H7 (cell line): Measurements from ENCODE around the gene NINJ1. TPM values are rescaled to one million over a fixed set of nuclear protein-coding genes. Genes with fewer than 3 reads are reported as not detected.
A peak's percentile ranks its signal among the peaks of the same experiment; 100 is the strongest.

Experiments used
- DNase-seq: peaks from one replicate; pipeline ENCODE4 v3.0.0; 2012
- H3K27me3 ChIP-seq: 2 replicates; pipeline ENCODE4 v1.6.0; 2011; ENCODE audit warnings: mild to moderate bottlenecking, low read length; ENCODE audit not compliant: control insufficient read depth, insufficient read depth
- H3K36me3 ChIP-seq: replicated peaks from 2 replicates; pipeline ENCODE4 v1.5.1; 2011; ENCODE audit warnings: low read length; ENCODE audit not compliant: control insufficient read depth, insufficient read depth
- H3K4me3 ChIP-seq: 2 replicates; pipeline ENCODE4 v1.5.1; 2011; ENCODE audit warnings: low read depth, mild to moderate bottlenecking, control low read depth, low read length, moderate library complexity; ENCODE audit not compliant: insufficient read depth
- total RNA-seq: library from RNA; depleted of rRNA; stranded (reverse); fragments of >200 nt; shearing (Covaris generic); gene quantifications from 2 replicates; pipeline ENCODE4 v1.2.3, GENCODE V29; 2014

The NINJ1 gene
- total RNA-seq, 1 experiment from 2014 or later = 44.6 TPM

DNA sequence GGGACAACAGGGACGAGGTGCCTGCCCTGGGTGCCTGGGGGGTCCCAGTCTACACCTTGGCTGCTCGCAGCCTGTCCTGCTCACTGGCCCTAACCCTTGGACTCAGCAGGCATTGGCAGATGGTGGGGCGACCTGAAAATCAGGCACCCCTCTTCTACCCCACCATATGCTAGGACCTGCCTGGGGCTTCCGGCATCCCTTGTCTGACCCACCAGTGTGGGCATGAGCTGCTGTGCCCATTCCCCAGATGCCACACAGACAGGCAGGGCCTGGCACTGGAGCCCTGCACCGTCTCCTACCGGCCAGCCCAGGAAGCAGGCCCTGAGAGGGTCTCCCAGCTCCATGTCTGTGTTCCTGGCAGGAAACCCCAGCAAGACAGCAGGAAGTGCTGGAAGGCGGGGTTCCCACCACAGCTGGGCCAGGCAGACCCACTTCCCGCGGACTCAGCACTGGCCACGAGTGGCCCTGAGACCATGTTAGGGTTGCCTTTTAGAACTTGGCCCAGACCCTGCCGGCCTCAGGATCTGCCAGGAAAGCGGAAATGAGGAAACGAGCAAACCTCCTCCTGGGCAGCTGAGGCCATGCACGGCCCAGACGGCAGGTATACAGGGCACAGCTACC is 3.1 kb downstream of the NINJ1 start:
- Histone ChIP-seq H3K36me3 (no peaks in the 10 kb centered on the region; the same call in 1 of the 2 replicates), H3K27me3 (peaks cover 9% of the 10 kb centered on the region), H3K4me3 (no peak overlapping the region)
- no peak for DNase-seq

DNA sequence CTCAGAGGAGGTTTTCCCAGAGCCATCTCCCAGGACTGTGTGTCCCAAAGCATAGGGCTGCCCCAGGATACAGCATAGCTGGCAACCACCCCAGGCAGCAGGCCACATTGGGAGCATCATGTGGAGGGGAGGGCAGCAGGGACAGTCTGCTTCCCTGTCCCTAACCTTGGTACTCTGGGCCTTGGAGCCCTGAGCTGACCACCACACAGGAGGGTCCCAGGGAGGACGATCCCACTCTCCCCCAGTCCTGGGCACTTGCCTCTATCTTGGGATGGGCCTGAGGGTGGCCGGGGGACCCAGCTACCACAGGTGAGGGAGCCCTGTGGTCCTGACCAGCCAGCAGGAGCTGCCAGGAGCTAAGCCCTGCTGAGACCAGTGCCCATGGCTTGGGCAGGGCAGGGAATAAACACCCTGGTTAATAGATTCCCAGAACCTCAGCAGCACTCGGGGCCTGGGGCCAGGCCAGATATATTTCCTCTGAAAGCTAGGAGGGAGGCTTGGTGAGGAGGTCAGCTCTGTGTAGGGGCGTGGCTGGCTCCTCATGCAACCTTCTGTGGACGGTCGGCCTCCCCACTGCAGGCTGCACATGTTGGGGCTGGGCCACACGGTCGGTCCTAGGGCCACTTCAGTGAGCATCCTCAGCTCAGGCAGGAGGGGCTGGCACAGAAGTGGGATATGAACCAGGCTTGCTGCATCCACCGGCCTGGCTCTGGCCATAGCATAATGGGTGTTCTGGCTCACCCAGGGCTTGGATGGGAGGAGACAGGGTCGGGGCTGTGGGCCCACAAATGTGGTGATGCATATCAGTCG is 4.2 kb downstream of the NINJ1 start:
- DNase-seq = no peak
- Histone ChIP-seq H3K4me3 (no peak overlapping the region), H3K36me3 (no peaks in the 10 kb centered on the region; the same call in none of the 2 replicates), H3K27me3 (peaks cover 5% of the 10 kb centered on the region)

DNA sequence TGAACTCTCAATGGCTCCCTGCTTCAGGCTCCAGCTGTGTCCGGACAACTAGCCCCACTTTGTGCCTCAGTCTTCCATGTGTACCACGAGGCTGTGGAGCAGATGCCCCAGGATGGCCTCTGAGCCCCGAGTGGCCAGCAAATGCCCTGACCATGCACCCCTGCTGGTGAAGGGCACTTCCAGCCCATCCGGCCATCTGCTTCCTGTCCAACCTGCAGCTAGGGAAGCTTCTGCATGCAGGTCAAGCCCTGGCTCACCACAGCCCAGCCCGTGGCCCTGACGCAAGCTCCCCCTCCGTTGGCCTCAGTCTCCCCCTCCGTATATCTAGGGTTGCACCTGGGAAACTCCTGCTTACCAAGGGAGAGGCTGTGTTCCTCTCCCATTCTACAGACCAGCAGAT is 4.8 kb downstream of the NINJ1 start:
- H3K36me3 ChIP-seq = no peaks in the 10 kb centered on the region; the same call in none of the 2 replicates
- no peaks in the 10 kb centered on the region for H3K27me3 ChIP-seq
- H3K4me3 ChIP-seq = no peak overlapping the region
- no peak for DNase-seq

DNA sequence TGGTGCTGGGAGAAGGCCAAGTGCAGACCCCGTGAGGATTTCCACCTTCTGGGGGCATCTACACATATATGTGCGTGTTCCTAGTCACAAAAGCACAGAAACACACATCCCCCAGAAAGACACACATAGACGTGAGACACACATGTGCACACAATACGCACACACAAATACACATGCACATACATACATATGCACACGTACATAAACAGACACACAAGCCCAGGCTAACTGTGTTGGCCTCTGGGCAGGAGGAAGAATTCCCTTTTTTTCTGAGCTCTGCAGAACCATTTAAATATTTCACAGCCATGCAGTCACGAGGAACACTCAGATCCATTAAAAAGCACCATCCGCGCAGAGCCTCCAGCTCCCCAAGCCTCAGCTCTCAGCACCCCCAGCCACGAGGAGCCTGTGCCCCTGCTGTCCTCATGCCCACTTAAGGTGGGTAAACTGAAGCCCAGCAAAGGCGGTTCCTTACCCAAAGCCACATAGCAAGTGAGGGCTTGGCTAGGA is 5.3 kb downstream of the NINJ1 start:
- DNase-seq = no peak
- Histone ChIP-seq H3K36me3 (peaks cover under 1% of the 10 kb centered on the region), H3K4me3 (no peak overlapping the region), H3K27me3 (no peaks in the 10 kb centered on the region)

DNA sequence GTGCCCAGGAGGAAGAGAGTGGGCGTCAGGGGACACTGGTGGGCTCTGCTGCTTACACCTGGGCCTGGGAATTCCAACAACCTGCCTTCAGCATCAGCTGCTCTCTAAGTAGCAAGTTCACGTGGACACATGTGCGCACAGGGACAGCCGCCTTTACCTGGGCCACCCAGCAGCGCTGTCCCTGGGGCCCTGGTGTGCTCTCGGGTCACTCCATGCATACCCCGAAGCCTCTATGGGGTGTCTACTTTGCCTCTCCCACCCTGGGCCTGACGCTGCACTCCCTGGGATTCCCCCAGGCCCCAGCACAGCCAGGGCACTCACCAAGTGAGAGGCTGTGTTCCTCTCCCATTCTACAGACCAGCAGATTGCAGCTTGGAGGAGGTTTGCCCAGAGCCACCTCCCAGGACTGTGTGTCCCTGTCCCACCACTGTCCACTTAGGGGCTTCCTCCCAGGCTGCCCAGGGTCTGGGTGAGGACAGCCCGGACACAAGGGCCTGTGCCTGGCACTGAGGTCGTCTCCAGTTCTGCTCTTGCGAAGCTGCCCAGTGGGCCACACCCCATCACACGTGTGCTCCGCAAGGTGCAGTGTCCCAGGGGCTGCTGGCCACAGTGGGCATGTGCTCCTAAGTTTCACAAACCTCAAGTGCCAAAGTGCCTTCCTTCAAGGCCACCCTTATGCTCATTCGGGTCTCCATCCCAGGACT is 5.9 kb downstream of the NINJ1 start:
- H3K27me3 ChIP-seq = no peaks in the 10 kb centered on the region
- no peak for DNase-seq
- H3K4me3 ChIP-seq = no peak overlapping the region
- peaks cover 4% of the 10 kb centered on the region for H3K36me3 ChIP-seq

DNA sequence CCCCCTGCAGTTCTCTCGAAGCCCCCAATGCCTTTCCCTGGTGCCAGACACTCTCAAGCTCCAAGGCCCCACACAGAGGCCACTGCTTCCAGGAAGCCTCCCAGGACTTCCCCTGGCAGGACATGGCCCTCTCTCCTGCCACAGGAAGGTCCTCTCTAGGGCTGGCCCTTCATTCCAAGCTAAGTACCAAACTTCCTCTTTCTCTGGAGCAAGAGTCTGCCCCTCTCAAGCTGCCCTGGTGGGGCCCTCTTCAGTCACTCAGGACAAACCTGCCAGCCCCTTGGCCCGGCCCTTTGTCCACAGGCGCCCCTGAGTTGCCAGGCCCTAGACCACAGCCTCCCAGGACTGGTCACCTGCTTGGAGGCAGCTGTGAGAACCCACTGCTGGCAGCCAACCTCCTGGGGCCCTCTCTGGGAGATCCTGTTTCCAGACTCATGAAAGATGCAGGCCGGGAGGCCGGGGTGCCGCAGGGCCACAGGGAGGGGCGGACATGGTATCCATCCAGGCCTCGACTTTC is 6.6 kb downstream of the NINJ1 start:
- peak; percentile 62 for DNase-seq
- Histone ChIP-seq H3K4me3 (no peak overlapping the region), H3K36me3 (peaks cover 4% of the 10 kb centered on the region), H3K27me3 (no peaks in the 10 kb centered on the region)

DNA sequence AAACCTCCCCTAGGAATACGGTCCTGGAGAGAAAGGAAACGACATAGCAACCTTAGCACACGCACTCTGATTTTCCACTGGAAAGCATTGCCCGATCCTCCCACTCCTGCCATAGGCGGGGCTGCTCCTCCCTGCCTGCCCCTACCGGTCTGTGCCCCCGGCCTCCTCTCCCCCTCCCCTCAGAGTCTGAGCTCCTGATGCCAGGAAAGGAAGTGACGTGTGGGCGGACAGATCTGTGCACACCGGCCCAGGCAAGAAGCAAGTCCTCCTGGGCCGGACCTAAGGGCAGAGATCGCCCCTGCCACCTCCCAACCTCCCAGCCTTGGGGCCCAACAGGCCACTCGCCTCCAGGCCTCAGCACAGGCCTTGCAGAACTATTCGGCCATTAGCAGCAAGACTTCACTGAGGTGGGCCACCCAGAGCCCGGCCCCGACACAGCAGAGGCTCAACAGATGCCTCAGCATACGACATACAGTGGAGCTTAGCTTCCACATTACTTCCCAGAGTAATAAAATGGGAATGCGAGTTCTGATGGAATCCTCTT is 7.2 kb downstream of the NINJ1 start:
- Histone ChIP-seq H3K27me3 (no peaks in the 10 kb centered on the region), H3K4me3 (no peak overlapping the region), H3K36me3 (peaks cover 4% of the 10 kb centered on the region)
- peak; percentile 88 for DNase-seq

DNA sequence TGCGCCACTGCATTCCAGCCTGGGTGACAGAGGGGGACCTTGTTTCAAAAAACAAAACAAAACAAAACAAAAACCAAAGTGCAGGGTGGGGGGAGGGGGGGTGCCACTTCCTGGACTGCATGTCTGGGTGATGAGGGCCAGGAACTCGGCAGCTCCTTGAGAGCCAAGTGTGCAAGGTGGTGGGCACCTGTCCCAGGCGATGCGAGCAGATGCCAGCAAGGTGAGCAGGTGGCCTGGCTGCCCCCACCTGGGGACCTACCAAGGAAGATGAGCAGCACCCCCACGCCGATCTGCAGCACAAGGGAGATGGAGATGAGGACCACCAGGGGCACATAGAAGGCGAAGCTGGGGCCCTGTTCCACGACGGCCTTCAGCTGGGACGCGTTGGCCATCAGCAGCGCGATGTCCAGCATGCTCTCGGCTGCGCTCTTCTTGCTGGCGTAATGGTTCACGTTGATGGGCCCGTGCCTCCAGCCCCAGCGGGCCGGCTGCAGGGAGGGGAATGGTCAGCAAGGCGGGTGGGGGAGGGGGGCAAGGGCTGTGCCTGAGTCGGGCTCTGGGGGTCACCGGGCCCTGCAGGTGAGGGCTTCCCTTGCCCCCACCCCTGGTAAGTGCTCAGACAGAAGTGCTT is 7.8 kb downstream of the NINJ1 start:
- DNase-seq = peak; percentile 81
- H3K4me3 ChIP-seq = no peak overlapping the region

DNA sequence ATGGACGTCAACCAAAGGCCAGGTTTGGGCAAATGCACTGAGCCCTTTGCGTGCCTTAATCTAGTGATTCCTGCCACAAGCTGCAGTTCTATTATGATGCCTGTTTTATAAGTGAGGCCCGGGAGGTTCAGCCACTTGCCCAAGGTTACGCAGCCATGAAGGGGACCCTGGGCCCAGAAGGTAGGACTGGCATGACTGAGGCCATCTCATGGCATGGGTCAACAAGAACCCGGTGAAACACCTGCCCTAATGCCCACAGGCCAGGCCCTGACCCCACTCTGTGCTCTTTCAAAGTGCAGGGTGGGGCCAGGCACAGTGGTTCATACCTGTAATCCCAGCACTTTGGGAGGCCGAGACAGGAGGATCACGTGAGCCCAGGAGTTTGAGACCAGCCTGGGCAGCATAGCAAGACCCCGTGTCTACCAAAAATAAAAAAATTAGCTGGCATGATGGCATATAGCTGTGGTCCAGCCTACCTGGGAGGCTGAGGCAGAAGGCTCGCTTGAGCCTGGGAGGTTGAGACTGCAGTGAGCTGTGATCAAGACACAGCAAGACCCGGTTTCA is 8.6 kb downstream of the NINJ1 start:
- no peak overlapping the region for H3K4me3 ChIP-seq
- H3K27me3 ChIP-seq = no peaks in the 10 kb centered on the region
- no peak for DNase-seq
- H3K36me3 ChIP-seq = peaks cover 4% of the 10 kb centered on the region

More for the DNA sequence above, 7.8 kb downstream of the NINJ1 start:
- Histone ChIP-seq H3K36me3 (peaks cover 4% of the 10 kb centered on the region), H3K27me3 (no peaks in the 10 kb centered on the region)

DNA sequence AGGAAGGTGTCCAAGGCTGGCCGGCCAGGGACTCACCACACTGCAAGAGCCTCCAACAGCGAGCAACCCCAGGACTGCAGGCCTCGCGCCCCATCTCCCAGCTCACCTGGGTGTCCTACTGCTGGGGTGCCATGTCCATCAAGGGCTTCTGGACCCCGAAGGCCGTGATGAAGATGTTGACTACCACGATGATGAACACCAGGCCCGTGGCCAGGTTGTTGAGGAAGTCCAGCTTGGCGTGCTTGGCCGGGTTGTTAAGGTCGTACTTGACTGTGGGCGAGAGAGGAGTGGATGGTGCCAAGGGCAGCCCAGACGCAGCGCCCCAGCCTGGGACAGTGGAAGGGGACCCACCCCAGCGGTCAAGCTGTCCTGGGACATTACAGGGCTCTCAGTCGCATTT is 9.3 kb downstream of the NINJ1 start:
- Histone ChIP-seq H3K4me3 (no peak overlapping the region), H3K27me3 (no peaks in the 10 kb centered on the region), H3K36me3 (peaks cover 4% of the 10 kb centered on the region)
- DNase-seq = peak; percentile 31

DNA sequence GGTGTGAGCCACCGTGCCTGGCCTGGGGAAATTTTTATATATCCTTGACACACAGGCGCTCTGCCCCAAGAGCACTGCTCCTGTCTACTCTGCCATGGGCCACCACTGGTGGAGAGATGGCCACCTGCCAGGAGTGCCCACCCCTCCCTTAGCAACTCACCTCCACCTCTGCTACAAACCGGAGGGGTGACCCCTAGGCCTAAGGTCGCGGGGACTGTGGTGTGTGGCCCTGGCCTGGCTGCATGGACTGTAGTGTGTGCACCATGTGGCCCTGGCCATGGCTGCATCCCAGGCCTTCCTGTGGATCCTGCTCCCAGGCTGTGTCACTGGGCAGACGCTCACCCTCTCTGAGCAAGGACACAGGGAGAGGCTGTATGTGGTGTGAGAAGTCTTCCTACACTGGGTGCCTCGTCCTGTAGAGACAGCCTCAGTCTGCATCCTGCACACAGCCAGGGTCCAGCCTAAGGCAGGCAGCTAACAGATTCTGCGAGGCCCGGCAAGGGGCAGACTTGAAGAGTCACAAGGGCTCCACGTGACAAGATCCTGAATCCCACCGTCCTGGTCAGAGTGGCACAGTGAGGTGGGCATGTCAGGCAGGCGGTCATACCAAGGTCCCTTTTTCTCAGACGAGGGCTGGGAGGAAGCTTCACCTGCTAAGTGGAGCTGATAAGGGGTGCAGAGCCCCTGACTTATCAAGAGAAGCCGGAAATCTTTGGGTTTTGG is 10.3 kb downstream of the NINJ1 start:
- H3K36me3 ChIP-seq = peaks cover 4% of the 10 kb centered on the region
- DNase-seq = peak; percentile 31
- H3K27me3 ChIP-seq = no peaks in the 10 kb centered on the region
- H3K4me3 ChIP-seq = no peak overlapping the region

DNA sequence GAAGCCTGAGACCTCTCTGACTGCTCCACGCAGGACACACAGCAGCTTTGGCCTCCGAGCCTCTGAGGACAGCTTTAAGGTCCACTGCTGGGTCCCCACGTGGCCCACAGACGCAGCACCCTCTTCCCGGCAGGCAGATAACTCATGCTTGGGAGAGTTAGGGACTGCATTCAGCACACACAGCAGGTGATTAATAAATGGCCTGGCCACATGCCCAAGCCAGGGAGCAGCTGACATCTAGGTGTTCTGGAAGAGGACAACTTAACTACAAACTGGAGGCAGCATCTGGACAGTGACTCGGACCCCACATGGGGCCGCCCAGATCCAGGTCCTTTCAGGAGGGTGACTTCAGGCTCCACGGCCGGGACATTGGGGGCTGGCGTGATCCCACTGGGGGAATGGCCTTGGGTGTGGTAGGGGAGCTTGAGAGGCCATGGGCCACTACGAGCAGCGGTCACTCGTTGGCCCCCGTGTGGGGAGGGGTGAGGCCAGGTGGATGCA is 11.3 kb downstream of the NINJ1 start:
- Histone ChIP-seq H3K4me3 (no peak overlapping the region), H3K36me3 (peaks cover 4% of the 10 kb centered on the region), H3K27me3 (no peaks in the 10 kb centered on the region)
- DNase-seq = peak; percentile 25
